Measurements from ENCODE around the gene SCYGR6. TPM values are rescaled to one million over a fixed set of nuclear protein-coding genes. Genes with fewer than 3 reads are reported as not detected.
"Not testable (repeated sequence)": the region's sequence is repeated elsewhere in the genome, so short reads cannot be mapped to it uniquely, and the experiment has no call there.

SCYGR6 gene
- total RNA-seq, 1 donor from 2014 or later: not detected

GRCh38 chr2:227759411-227760118 lies 35.0 kb upstream of the SCYGR6 start:
- no peak for TF ChIP-seq CTCF (IDR thresholded peaks at IDR 0.05; ENCODE audit: partially characterized antibody, unreplicated experiment)
- peaks cover 4% of the 10 kb centered on the region for H3K27me3 Mint-ChIP-seq (ENCODE audit: unreplicated experiment)
- no peak overlapping the region for H3K27ac Mint-ChIP-seq (ENCODE audit: unreplicated experiment)
- no peak overlapping the region for H3K4me3 Mint-ChIP-seq (ENCODE audit: unreplicated experiment)
- H3K4me1 Mint-ChIP-seq (ENCODE audit: low read depth, unreplicated experiment): no peaks in the 10 kb centered on the region
- peaks cover 3% of the 10 kb centered on the region for H3K9me3 Mint-ChIP-seq (ENCODE audit: unreplicated experiment)
- DNase-seq: no peak
- H3K36me3 Mint-ChIP-seq (ENCODE audit: unreplicated experiment): no peaks in the 10 kb centered on the region

DNA sequence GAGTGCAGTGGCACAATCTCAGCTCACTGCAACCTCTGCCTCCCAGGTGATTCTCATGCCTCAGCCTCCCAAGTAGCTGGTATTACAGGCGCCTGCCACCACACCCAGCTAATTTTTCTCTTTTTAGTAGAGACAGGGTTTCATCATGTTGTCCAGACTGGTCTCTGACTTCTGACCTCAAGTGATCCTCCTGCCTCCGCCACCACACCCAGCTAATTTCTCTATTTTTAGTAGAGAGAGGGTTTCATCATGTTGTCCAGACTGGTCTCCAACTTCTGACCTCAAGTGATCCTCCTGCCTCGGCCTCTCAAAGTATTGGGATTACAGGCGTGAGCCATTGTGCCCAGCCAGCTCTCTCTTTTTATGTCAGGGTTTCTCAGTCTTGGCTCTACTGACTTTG lies 31.7 kb upstream of the SCYGR6 start:
- not testable (repeated sequence) for H3K27ac Mint-ChIP-seq (ENCODE audit: unreplicated experiment)

GRCh38 chr2:227748079-227748478 lies 23.5 kb upstream of the SCYGR6 start:
- TF ChIP-seq CTCF (IDR thresholded peaks at IDR 0.05; ENCODE audit: partially characterized antibody, unreplicated experiment): peak; percentile 54
- no peaks in the 10 kb centered on the region for H3K4me1 Mint-ChIP-seq (ENCODE audit: low read depth, unreplicated experiment)
- H3K36me3 Mint-ChIP-seq (ENCODE audit: unreplicated experiment): no peaks in the 10 kb centered on the region
- H3K4me3 Mint-ChIP-seq (ENCODE audit: unreplicated experiment): no peak overlapping the region
- H3K27me3 Mint-ChIP-seq (ENCODE audit: unreplicated experiment): peaks cover 1% of the 10 kb centered on the region
- H3K9me3 Mint-ChIP-seq (ENCODE audit: unreplicated experiment): no peaks in the 10 kb centered on the region
- no peak overlapping the region for H3K27ac Mint-ChIP-seq (ENCODE audit: unreplicated experiment)
- peak; percentile 55 for DNase-seq

More for the DNA sequence above, 31.7 kb upstream of the SCYGR6 start:
- not testable (repeated sequence) for H3K9me3 Mint-ChIP-seq (ENCODE audit: unreplicated experiment); DNase-seq; H3K4me1 Mint-ChIP-seq (ENCODE audit: low read depth, unreplicated experiment); H3K27me3 Mint-ChIP-seq (ENCODE audit: unreplicated experiment); H3K4me3 Mint-ChIP-seq (ENCODE audit: unreplicated experiment); H3K36me3 Mint-ChIP-seq (ENCODE audit: unreplicated experiment)

DNA sequence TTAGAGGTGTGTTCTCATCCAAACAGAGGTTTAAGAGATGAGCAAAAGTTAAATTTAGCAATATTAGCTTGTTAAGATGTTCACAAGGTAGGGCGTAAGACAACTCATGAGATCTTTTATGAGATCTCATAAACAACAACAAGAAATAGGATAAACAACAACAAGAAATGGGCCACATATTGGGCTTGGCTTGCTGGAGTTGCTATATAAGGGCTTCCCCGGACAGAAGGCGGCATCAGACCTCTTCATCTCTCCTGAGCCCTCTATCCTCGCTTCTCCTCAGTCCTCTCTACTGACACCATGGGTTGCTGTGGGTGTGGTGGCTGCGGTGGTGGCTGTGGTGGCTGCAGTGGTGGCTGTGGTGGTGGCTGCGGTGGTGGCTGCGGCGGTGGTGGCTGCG lies 21.0 kb upstream of the SCYGR6 start, which contains the start of gene SCYGR8:
SCYGR8 (plus strand) TSS at position 301 of the 400 bp plus-strand sequence; CDS start at position 301, 0 bp downstream.
- Mint-ChIP-seq H3K36me3 (ENCODE audit: unreplicated experiment) (no peaks in the 10 kb centered on the region), H3K27me3 (ENCODE audit: unreplicated experiment) (peaks cover 1% of the 10 kb centered on the region), H3K27ac (ENCODE audit: unreplicated experiment) (no peak within 1 kb of the TSS), H3K4me1 (ENCODE audit: low read depth, unreplicated experiment) (no peaks in the 10 kb centered on the region), H3K9me3 (ENCODE audit: unreplicated experiment) (no peaks in the 10 kb centered on the region), H3K4me3 (ENCODE audit: unreplicated experiment) (no peak within 1 kb of the TSS)
- no peak for TF ChIP-seq CTCF (IDR thresholded peaks at IDR 0.05; ENCODE audit: partially characterized antibody, unreplicated experiment)
- DNase-seq: no peak

DNA sequence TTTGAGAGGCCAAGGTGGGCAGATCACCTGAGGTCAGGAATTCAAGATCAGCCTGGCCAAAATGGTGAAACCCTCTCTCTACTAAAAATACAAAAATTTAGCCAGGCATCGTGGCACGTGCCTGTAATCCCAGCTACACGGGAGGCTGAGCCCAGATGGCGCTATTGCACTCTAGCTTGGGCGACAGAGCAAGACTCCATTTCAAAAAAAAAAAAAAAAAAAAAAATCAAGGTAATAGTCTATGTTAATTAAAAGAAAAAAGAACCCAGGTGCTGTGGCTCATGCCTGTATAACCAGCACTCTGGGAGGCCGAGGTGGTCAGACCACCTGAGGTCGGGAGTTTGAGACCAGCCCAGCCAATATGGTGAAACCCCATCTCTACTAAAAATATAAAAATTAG lies 16.1 kb upstream of the SCYGR6 start:
- not testable (repeated sequence) for H3K9me3 Mint-ChIP-seq (ENCODE audit: unreplicated experiment); H3K4me1 Mint-ChIP-seq (ENCODE audit: low read depth, unreplicated experiment); H3K36me3 Mint-ChIP-seq (ENCODE audit: unreplicated experiment); H3K27ac Mint-ChIP-seq (ENCODE audit: unreplicated experiment); H3K4me3 Mint-ChIP-seq (ENCODE audit: unreplicated experiment); H3K27me3 Mint-ChIP-seq (ENCODE audit: unreplicated experiment)
- DNase-seq: peak; percentile 34
- TF ChIP-seq CTCF (IDR thresholded peaks at IDR 0.05; ENCODE audit: partially characterized antibody, unreplicated experiment): peak; percentile 23
